ENCODE measurements around the gene CA10.

Gene CA10

GRCh38 chr17:51827140-51827539, 331.4 kb downstream of the CA10 start:
- H3K4me1 ChIP-seq (ENCODE audit: control insufficient read depth, insufficient read depth, low read length) = no peaks in the 10 kb centered on the region
- no peak overlapping the region for H3K9ac ChIP-seq (ENCODE audit: low read depth, low read length)
- H3K4me3 ChIP-seq (ENCODE audit: low read depth, low read length) = no peak overlapping the region
- no peaks in the 10 kb centered on the region for H3K9me3 ChIP-seq (ENCODE audit: control insufficient read depth, insufficient read depth, low read length)
- no peaks in the 10 kb centered on the region for H3K27me3 ChIP-seq (ENCODE audit: control insufficient read depth, insufficient read depth, low read length)
- no peaks in the 10 kb centered on the region for H3K36me3 ChIP-seq (ENCODE audit: control insufficient read depth, insufficient read depth, low read length)

GRCh38 chr17:51820766-51821165, 337.7 kb downstream of the CA10 start:
- H3K36me3 ChIP-seq (ENCODE audit: control insufficient read depth, insufficient read depth, low read length) = no peaks in the 10 kb centered on the region
- H3K9me3 ChIP-seq (ENCODE audit: control insufficient read depth, insufficient read depth, low read length) = no peaks in the 10 kb centered on the region
- H3K4me1 ChIP-seq (ENCODE audit: control insufficient read depth, insufficient read depth, low read length) = peaks cover 14% of the 10 kb centered on the region
- no peak overlapping the region for H3K4me3 ChIP-seq (ENCODE audit: low read depth, low read length)
- H3K9ac ChIP-seq (ENCODE audit: low read depth, low read length) = no peak overlapping the region
- H3K27me3 ChIP-seq (ENCODE audit: control insufficient read depth, insufficient read depth, low read length) = no peaks in the 10 kb centered on the region

GRCh38 chr17:51820252-51820651, 338.3 kb downstream of the CA10 start:
- H3K36me3 ChIP-seq (ENCODE audit: control insufficient read depth, insufficient read depth, low read length) = no peaks in the 10 kb centered on the region
- no peaks in the 10 kb centered on the region for H3K9me3 ChIP-seq (ENCODE audit: control insufficient read depth, insufficient read depth, low read length)
- no peak overlapping the region for H3K4me3 ChIP-seq (ENCODE audit: low read depth, low read length)
- H3K4me1 ChIP-seq (ENCODE audit: control insufficient read depth, insufficient read depth, low read length) = peaks cover 14% of the 10 kb centered on the region
- no peak overlapping the region for H3K9ac ChIP-seq (ENCODE audit: low read depth, low read length)
- H3K27me3 ChIP-seq (ENCODE audit: control insufficient read depth, insufficient read depth, low read length) = no peaks in the 10 kb centered on the region

- Histone ChIP-seq H3K9me3 (ENCODE audit: control insufficient read depth, insufficient read depth, low read length) (no peaks in the 10 kb centered on the region), H3K36me3 (ENCODE audit: control insufficient read depth, insufficient read depth, low read length) (no peaks in the 10 kb centered on the region), H3K4me3 (ENCODE audit: low read depth, low read length) (no peak overlapping the region), H3K27me3 (ENCODE audit: control insufficient read depth, insufficient read depth, low read length) (no peaks in the 10 kb centered on the region), H3K9ac (ENCODE audit: low read depth, low read length) (no peak overlapping the region), H3K4me1 (ENCODE audit: control insufficient read depth, insufficient read depth, low read length) (peaks cover 18% of the 10 kb centered on the region)
Measured at GRCh38 chr17:51819341-51820219, 338.9 kb downstream of the CA10 start.

GRCh38 chr17:51818777-51819176, 339.7 kb downstream of the CA10 start:
- H3K9ac ChIP-seq (ENCODE audit: low read depth, low read length) = no peak overlapping the region
- H3K9me3 ChIP-seq (ENCODE audit: control insufficient read depth, insufficient read depth, low read length) = no peaks in the 10 kb centered on the region
- H3K4me3 ChIP-seq (ENCODE audit: low read depth, low read length) = no peak overlapping the region
- no peaks in the 10 kb centered on the region for H3K27me3 ChIP-seq (ENCODE audit: control insufficient read depth, insufficient read depth, low read length)
- peaks cover 18% of the 10 kb centered on the region for H3K4me1 ChIP-seq (ENCODE audit: control insufficient read depth, insufficient read depth, low read length)
- no peaks in the 10 kb centered on the region for H3K36me3 ChIP-seq (ENCODE audit: control insufficient read depth, insufficient read depth, low read length)

GRCh38 chr17:51817955-51818354, 340.6 kb downstream of the CA10 start:
- no peaks in the 10 kb centered on the region for H3K9me3 ChIP-seq (ENCODE audit: control insufficient read depth, insufficient read depth, low read length)
- H3K27me3 ChIP-seq (ENCODE audit: control insufficient read depth, insufficient read depth, low read length) = no peaks in the 10 kb centered on the region
- H3K4me3 ChIP-seq (ENCODE audit: low read depth, low read length) = no peak overlapping the region
- no peaks in the 10 kb centered on the region for H3K36me3 ChIP-seq (ENCODE audit: control insufficient read depth, insufficient read depth, low read length)
- H3K9ac ChIP-seq (ENCODE audit: low read depth, low read length) = no peak overlapping the region
- peaks cover 18% of the 10 kb centered on the region for H3K4me1 ChIP-seq (ENCODE audit: control insufficient read depth, insufficient read depth, low read length)

- H3K36me3 ChIP-seq (ENCODE audit: control insufficient read depth, insufficient read depth, low read length) = no peaks in the 10 kb centered on the region
- H3K9me3 ChIP-seq (ENCODE audit: control insufficient read depth, insufficient read depth, low read length) = no peaks in the 10 kb centered on the region
- H3K4me3 ChIP-seq (ENCODE audit: low read depth, low read length) = no peak overlapping the region
- H3K27me3 ChIP-seq (ENCODE audit: control insufficient read depth, insufficient read depth, low read length) = no peaks in the 10 kb centered on the region
- no peak overlapping the region for H3K9ac ChIP-seq (ENCODE audit: low read depth, low read length)
- H3K4me1 ChIP-seq (ENCODE audit: control insufficient read depth, insufficient read depth, low read length) = peaks cover 18% of the 10 kb centered on the region
Measured at GRCh38 chr17:51817117-51817516, 341.4 kb downstream of the CA10 start.

- no peaks in the 10 kb centered on the region for H3K9me3 ChIP-seq (ENCODE audit: control insufficient read depth, insufficient read depth, low read length)
- peaks cover 18% of the 10 kb centered on the region for H3K4me1 ChIP-seq (ENCODE audit: control insufficient read depth, insufficient read depth, low read length)
- H3K27me3 ChIP-seq (ENCODE audit: control insufficient read depth, insufficient read depth, low read length) = no peaks in the 10 kb centered on the region
- H3K9ac ChIP-seq (ENCODE audit: low read depth, low read length) = no peak overlapping the region
- H3K4me3 ChIP-seq (ENCODE audit: low read depth, low read length) = no peak overlapping the region
- no peaks in the 10 kb centered on the region for H3K36me3 ChIP-seq (ENCODE audit: control insufficient read depth, insufficient read depth, low read length)
Measured at GRCh38 chr17:51815097-51815496, 343.4 kb downstream of the CA10 start.

GRCh38 chr17:51814521-51814920, 344.0 kb downstream of the CA10 start:
- Histone ChIP-seq H3K9ac (ENCODE audit: low read depth, low read length) (no peak overlapping the region), H3K9me3 (ENCODE audit: control insufficient read depth, insufficient read depth, low read length) (no peaks in the 10 kb centered on the region), H3K4me1 (ENCODE audit: control insufficient read depth, insufficient read depth, low read length) (peaks cover 16% of the 10 kb centered on the region), H3K36me3 (ENCODE audit: control insufficient read depth, insufficient read depth, low read length) (no peaks in the 10 kb centered on the region), H3K4me3 (ENCODE audit: low read depth, low read length) (no peak overlapping the region), H3K27me3 (ENCODE audit: control insufficient read depth, insufficient read depth, low read length) (no peaks in the 10 kb centered on the region)

- H3K9me3 ChIP-seq (ENCODE audit: control insufficient read depth, insufficient read depth, low read length) = no peaks in the 10 kb centered on the region
- no peak overlapping the region for H3K4me3 ChIP-seq (ENCODE audit: low read depth, low read length)
- no peaks in the 10 kb centered on the region for H3K27me3 ChIP-seq (ENCODE audit: control insufficient read depth, insufficient read depth, low read length)
- no peaks in the 10 kb centered on the region for H3K36me3 ChIP-seq (ENCODE audit: control insufficient read depth, insufficient read depth, low read length)
- H3K4me1 ChIP-seq (ENCODE audit: control insufficient read depth, insufficient read depth, low read length) = peaks cover 14% of the 10 kb centered on the region
- no peak overlapping the region for H3K9ac ChIP-seq (ENCODE audit: low read depth, low read length)
Measured at GRCh38 chr17:51813784-51814174, 344.7 kb downstream of the CA10 start.

- Histone ChIP-seq H3K4me3 (ENCODE audit: low read depth, low read length) (no peak overlapping the region), H3K9me3 (ENCODE audit: control insufficient read depth, insufficient read depth, low read length) (no peaks in the 10 kb centered on the region), H3K4me1 (ENCODE audit: control insufficient read depth, insufficient read depth, low read length) (peaks cover 14% of the 10 kb centered on the region), H3K9ac (ENCODE audit: low read depth, low read length) (no peak overlapping the region), H3K36me3 (ENCODE audit: control insufficient read depth, insufficient read depth, low read length) (no peaks in the 10 kb centered on the region), H3K27me3 (ENCODE audit: control insufficient read depth, insufficient read depth, low read length) (no peaks in the 10 kb centered on the region)
Measured at GRCh38 chr17:51813140-51813783, 345.3 kb downstream of the CA10 start.

GRCh38 chr17:51807460-51807859, 351.1 kb downstream of the CA10 start:
- H3K4me3 ChIP-seq (ENCODE audit: low read depth, low read length) = no peak overlapping the region
- H3K9ac ChIP-seq (ENCODE audit: low read depth, low read length) = no peak overlapping the region

More at GRCh38 chr17:51807460-51807859, 351.1 kb downstream of the CA10 start:
- Histone ChIP-seq H3K9me3 (ENCODE audit: control insufficient read depth, insufficient read depth, low read length) (no peaks in the 10 kb centered on the region), H3K36me3 (ENCODE audit: control insufficient read depth, insufficient read depth, low read length) (no peaks in the 10 kb centered on the region), H3K27me3 (ENCODE audit: control insufficient read depth, insufficient read depth, low read length) (no peaks in the 10 kb centered on the region), H3K4me1 (ENCODE audit: control insufficient read depth, insufficient read depth, low read length) (no peaks in the 10 kb centered on the region)

Data from iPS-15b (cell line).